H1 (cell line): ENCODE measurements around the gene PRMT5. TPM values are rescaled to one million over a fixed set of nuclear protein-coding genes. Genes with fewer than 3 reads are reported as not detected.

Source experiments
- CTCF ChIA-PET: fragments of 300-600 bp; sonication (Branson Sonifier 250); formaldehyde crosslinking; loops from one replicate; lab custom pipeline; 2021; ENCODE audit not compliant: partially characterized antibody; lab: Charles Lee
- POLR2A ChIA-PET: fragments of 300-600 bp; sonication (Branson Sonifier 250); formaldehyde crosslinking; loops from one replicate; lab custom pipeline; 2021; ENCODE audit warnings: inconsistent platforms; ENCODE audit not compliant: partially characterized antibody; lab: Charles Lee
- DNase-seq, 2 experiments: peaks; one replicate each; pipeline versions ENCODE4 v3.0.0 to v3.0.0-alpha.2; 2010 to 2022; ENCODE audit warnings: low spot score in 2 of 2, low read depth in 1 of 2, mixed read lengths in 1 of 2
- FAIRE-seq: peaks from 2 replicates; lab custom pipeline; 2011; peaks lifted over from hg19 to GRCh38; lab: Jason Lieb, UNC
- H2AFZ ChIP-seq: 2 replicates; pipeline ENCODE4 v1.8.1; 2012; ENCODE audit warnings: low read length, inconsistent platforms
- H2AK5ac ChIP-seq: 2 replicates; pipeline ENCODE4 v1.6.1; 2013; ENCODE audit warnings: low read depth, low read length
- H2BK120ac ChIP-seq: replicated peaks from 2 replicates; pipeline ENCODE3; 2013; ENCODE audit warnings: low read depth, low read length, inconsistent platforms
- H2BK12ac ChIP-seq: 2 replicates; pipeline ENCODE4 v1.6.1; 2013; ENCODE audit warnings: low read depth, low read length
- H2BK15ac ChIP-seq: 2 replicates; pipeline ENCODE4 v1.6.1; 2013; ENCODE audit warnings: low read length
- H2BK20ac ChIP-seq: 2 replicates; pipeline ENCODE4 v1.6.1; 2013; ENCODE audit warnings: low read length
- H2BK5ac ChIP-seq: 2 replicates; pipeline ENCODE4 v1.6.1; 2013; ENCODE audit warnings: low read depth, low read length
- H3K14ac ChIP-seq: 2 replicates; pipeline ENCODE4 v1.6.1; 2013; ENCODE audit warnings: inconsistent platforms; ENCODE audit not compliant: insufficient read length
- H3K18ac ChIP-seq: 2 replicates; pipeline ENCODE4 v1.6.1; 2013; ENCODE audit warnings: low read length; ENCODE audit errors: extremely low read depth
- H3K23ac ChIP-seq: 2 replicates; pipeline ENCODE4 v1.6.1; 2013; ENCODE audit warnings: inconsistent platforms; ENCODE audit not compliant: insufficient read length
- H3K23me2 ChIP-seq: 2 replicates; pipeline ENCODE4 v1.6.1; 2013; ENCODE audit warnings: low read depth, low read length
- H3K27ac ChIP-seq: 2 replicates; pipeline ENCODE4 v1.6.1; 2011; ENCODE audit warnings: low read depth, low read length, inconsistent platforms
- H3K27me3 ChIP-seq, 4 experiments: replicated peaks in 1 of 4; 1 replicate in 1 of 4; 2 replicates in 3 of 4; pipeline versions ENCODE4 v1.6.1 to v1.8.1; 2011 to 2013; ENCODE audit warnings: low read length in 3 of 4, mild to moderate bottlenecking in 3 of 4, inconsistent platforms in 2 of 4, mixed read lengths in 2 of 4, moderate library complexity in 1 of 4; ENCODE audit not compliant: control insufficient read depth in 3 of 4, insufficient read depth in 3 of 4; ENCODE audit errors: extremely low read depth in 1 of 4
- H3K36me3 ChIP-seq, 4 experiments: 2 replicates each; pipeline versions ENCODE4 v1.6.1 to v1.8.1; 2011 to 2013; ENCODE audit warnings: mild to moderate bottlenecking in 4 of 4, low read length in 3 of 4, moderate library complexity in 2 of 4, control low read depth in 1 of 4, inconsistent platforms in 1 of 4; ENCODE audit not compliant: insufficient read depth in 4 of 4, control insufficient read depth in 2 of 4
- H3K4ac ChIP-seq: replicated peaks from 2 replicates; pipeline ENCODE3; 2013; ENCODE audit warnings: low read length, low read depth, mixed read lengths, inconsistent platforms; ENCODE audit not compliant: insufficient read length
- H3K4me1 ChIP-seq, 4 experiments: replicated peaks in 1 of 4; 1 replicate in 1 of 4; 2 replicates in 3 of 4; pipeline versions ENCODE4 v1.6.1 to v1.8.1; 2011 to 2013; ENCODE audit warnings: low read length in 3 of 4, inconsistent platforms in 2 of 4, mixed read lengths in 1 of 4; ENCODE audit not compliant: insufficient read depth in 4 of 4, control insufficient read depth in 3 of 4
- H3K4me2 ChIP-seq, 2 experiments: 2 replicates each; pipeline versions ENCODE4 v1.6.1 to v1.8.1; 2011 to 2013; ENCODE audit warnings: low read depth in 2 of 2, low read length in 2 of 2, control low read depth in 1 of 2, inconsistent platforms in 1 of 2, mild to moderate bottlenecking in 1 of 2; ENCODE audit not compliant: insufficient read depth in 1 of 2
- H3K4me3 ChIP-seq, 4 experiments: fragments of 200-600, 300-600 bp in 1 of 4; sonication (generic), shearing (Covaris generic), sonication (Bioruptor Twin) in 1 of 4; 2 replicates each; pipeline versions ENCODE4 v1.5.1 to v1.8.1; 2011 to 2016; ENCODE audit warnings: low read length in 4 of 4, low read depth in 3 of 4, control low read depth in 2 of 4, inconsistent platforms in 2 of 4, mild to moderate bottlenecking in 2 of 4, mixed read lengths in 1 of 4, moderate library complexity in 1 of 4; ENCODE audit not compliant: insufficient read depth in 2 of 4; ENCODE audit errors: extremely low read depth in 1 of 4
- H3K56ac ChIP-seq: replicated peaks from 2 replicates; pipeline ENCODE3; 2013; ENCODE audit warnings: low read depth, mild to moderate bottlenecking, mixed read lengths, low read length, inconsistent platforms; ENCODE audit not compliant: insufficient read length
- H3K79me1 ChIP-seq: 2 replicates; pipeline ENCODE4 v1.6.1; 2013; ENCODE audit warnings: low read depth, low read length, control low read depth
- H3K79me2 ChIP-seq, 2 experiments: 2 replicates each; pipeline versions ENCODE4 v1.6.1 to v1.8.1; 2012 to 2013; ENCODE audit warnings: low read length in 2 of 2, mild to moderate bottlenecking in 2 of 2, inconsistent platforms in 1 of 2; ENCODE audit not compliant: insufficient read depth in 2 of 2, control insufficient read depth in 1 of 2
- H3K9ac ChIP-seq, 4 experiments: replicated peaks in 1 of 4; 1 replicate in 1 of 4; 2 replicates in 3 of 4; pipeline versions ENCODE4 v1.6.1 to v1.8.1; 2011 to 2013; ENCODE audit warnings: low read depth in 3 of 4, low read length in 3 of 4, control low read depth in 2 of 4, mild to moderate bottlenecking in 2 of 4, moderate library complexity in 2 of 4, inconsistent platforms in 1 of 4; ENCODE audit errors: extremely low read depth in 1 of 4
- H3K9me3 ChIP-seq, 2 experiments: 2 replicates each; pipeline versions ENCODE4 v1.6.1 to v1.8.1; 2012 to 2013; ENCODE audit warnings: mild to moderate bottlenecking in 2 of 2, moderate library complexity in 2 of 2, control low read depth in 1 of 2, inconsistent platforms in 1 of 2, low read depth in 1 of 2, low read length in 1 of 2, mixed read lengths in 1 of 2; ENCODE audit not compliant: insufficient read depth in 2 of 2
- H4K20me1 ChIP-seq, 2 experiments: replicated peaks in 1 of 2; 2 replicates each; pipeline versions ENCODE3 to v1.8.1; 2011 to 2013; ENCODE audit warnings: inconsistent platforms in 2 of 2, low read length in 2 of 2, mild to moderate bottlenecking in 1 of 2; ENCODE audit not compliant: insufficient read depth in 2 of 2, control insufficient read depth in 1 of 2
- H4K5ac ChIP-seq: 2 replicates; pipeline ENCODE4 v1.6.1; 2013; ENCODE audit warnings: low read length, low read depth, mixed read lengths, inconsistent platforms; ENCODE audit not compliant: insufficient read length
- H4K8ac ChIP-seq: 2 replicates; pipeline ENCODE4 v1.8.0; 2013; ENCODE audit warnings: mild to moderate bottlenecking, moderate library complexity, low read length, inconsistent platforms; ENCODE audit not compliant: insufficient read depth; ENCODE audit errors: extremely low read depth
- H4K91ac ChIP-seq: replicated peaks from 2 replicates; pipeline ENCODE3; 2013; ENCODE audit warnings: low read length, mixed read lengths, inconsistent platforms; ENCODE audit not compliant: insufficient read length
- ASH2L ChIP-seq: fragments of 200-600, 300-600 bp; sonication (generic); IDR thresholded peaks from one replicate; pipeline ENCODE4 v1.7.1; 2017; ENCODE audit warnings: low read length
- BACH1 ChIP-seq: IDR thresholded peaks from 2 replicates; pipeline ENCODE4 v1.6.1; 2012; ENCODE audit warnings: low read length, improper control_type of control experiment
- CBX8 ChIP-seq: fragments of 300-800, 300-1000 bp; sonication (generic); IDR thresholded peaks from 2 replicates; pipeline ENCODE4 v1.7.1; 2016; ENCODE audit warnings: low read depth, low read length, borderline replicate concordance
- CEBPB ChIP-seq: IDR thresholded peaks from 2 replicates; pipeline ENCODE4 v1.6.1; 2012; ENCODE audit warnings: low read depth, low read length
- CHD1 ChIP-seq: IDR thresholded peaks from 2 replicates; pipeline ENCODE4 v1.6.1; 2012; ENCODE audit warnings: low read depth, low read length, improper control_type of control experiment
- E2F6 ChIP-seq: IDR thresholded peaks from 2 replicates; pipeline ENCODE4 v1.6.1; 2012; ENCODE audit warnings: inconsistent platforms
- FOSL1 ChIP-seq: IDR thresholded peaks from 2 replicates; pipeline ENCODE4 v1.6.1; 2011; ENCODE audit warnings: mild to moderate bottlenecking, low read depth, low read length, moderate library complexity; ENCODE audit not compliant: insufficient read depth
- JUND ChIP-seq: IDR thresholded peaks from 2 replicates; pipeline ENCODE4 v1.6.1; 2011; ENCODE audit warnings: mild to moderate bottlenecking, improper control_type of control experiment, low read length
- KDM1A ChIP-seq: fragments of 200-600, 300-600 bp; sonication (generic); IDR thresholded peaks from 2 replicates; pipeline ENCODE4 v1.7.1; 2016; ENCODE audit warnings: mild to moderate bottlenecking, low read length, borderline replicate concordance
- PHF8 ChIP-seq: fragments of 200-600 bp; sonication (generic); conservative IDR thresholded peaks from 2 replicates; pipeline ENCODE4 v1.7.1; 2012; ENCODE audit warnings: low read depth, mild to moderate bottlenecking, inconsistent platforms, low read length, moderate library complexity
- RAD21 ChIP-seq, 2 experiments: IDR thresholded peaks in 1 of 2; conservative IDR thresholded peaks in 1 of 2; 2 replicates each; pipeline ENCODE4 v1.6.1; 2011; ENCODE audit warnings: low read depth in 2 of 2, low read length in 2 of 2, improper control_type of control experiment in 1 of 2, inconsistent platforms in 1 of 2, mild to moderate bottlenecking in 1 of 2, moderate library complexity in 1 of 2
- SIRT6 ChIP-seq: IDR thresholded peaks from one replicate; pipeline ENCODE4 v1.7.1; 2012; ENCODE audit warnings: low read length, inconsistent platforms
- SIX5 ChIP-seq: IDR thresholded peaks from 2 replicates; pipeline ENCODE4 v1.6.1; 2011; ENCODE audit warnings: mild to moderate bottlenecking, low read depth, low read length
- WGBS, 2 experiments: shearing (Covaris generic) in 1 of 2; methylation state at CpG; one replicate each; pipeline versions ENCODE4 v1.1.6 to v1.1.7; 2013 to 2015; ENCODE audit warnings: low lambda C conversion rate in 2 of 2, mixed read lengths in 2 of 2, inconsistent platforms in 1 of 2, low coverage in 1 of 2, missing lambda C conversion rate in 1 of 2; ENCODE audit not compliant: insufficient replicate concordance in 2 of 2, insufficient coverage in 1 of 2, insufficient read length in 1 of 2; ENCODE audit errors: extremely low coverage in 1 of 2, missing lambda C conversion rate in 1 of 2; 5-methylcytosine and 5-hydroxymethylcytosine counted together
- polyA plus RNA-seq, 7 experiments: library from polyadenylated mRNA; depleted of rRNA in 3 of 7; stranded (reverse) in 5 of 7; unstranded in 2 of 7; fragments of >200 nt in 5 of 7; fragments of 200-250 nt in 2 of 7; gene quantifications; 1 replicate in 5 of 7; 2 replicates in 1 of 7; 4 replicates in 1 of 7; pipeline versions ENCODE4 v1.2.1 to v1.2.3, GENCODE V29; 2011 to 2013; ENCODE audit warnings: missing spikeins in 2 of 7, mixed read lengths in 2 of 7
- total RNA-seq: library from RNA; stranded (reverse); fragmentation: NEBNext Ultra II Directional; extraction: Animal tissue kit (Norgen Biotek cat#: 25700); gene quantifications from 2 replicates; pipeline ENCODE4 v1.2.1, GENCODE V29; 2021
- TF ChIP-seq, protein P1 (sequence below): IDR thresholded peaks from 2 replicates; pipeline ENCODE4 v1.6.1; 2012; ENCODE audit warnings: inconsistent platforms

PRMT5 gene
- total and polyA plus RNA-seq, 2 of the 8 experiments (the other 6 are each of a cell fraction or from before 2014, with no cell fraction given) = 171 to 402 TPM

DNA sequence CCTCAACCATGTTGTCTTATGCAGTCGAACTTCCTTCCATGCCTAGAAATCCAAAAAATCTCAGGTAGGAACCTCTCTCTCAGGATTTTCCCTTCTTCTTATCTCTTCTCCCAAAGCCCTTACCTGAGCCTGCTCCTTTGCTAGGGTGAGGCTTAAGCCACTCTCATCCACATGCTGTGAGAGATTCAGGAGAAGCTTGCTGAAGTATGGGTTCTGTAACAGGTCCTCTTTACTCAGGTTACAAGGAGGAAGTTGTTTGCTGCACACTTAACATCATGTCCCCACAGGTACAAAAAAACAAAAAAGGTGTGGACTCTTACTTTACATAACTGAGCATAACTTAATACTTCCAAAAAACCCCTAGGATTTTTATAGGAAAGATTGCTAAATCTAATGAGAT is 23.2 kb upstream of the PRMT5 start:
- Histone ChIP-seq H3K56ac (no peak overlapping the region), H2BK5ac (no peak overlapping the region), H3K4me3 (no peak overlapping the region), H3K23me2 (peaks cover 5% of the 10 kb centered on the region), H3K4ac (no peak overlapping the region), H3K79me2 (0 out of 4 replicates have a peak, but pooled peaks cover 0 to 4% of the 10 kb centered on the region in 2 experiments), H3K9ac (no peak overlapping the region), H4K20me1 (no peaks in the 10 kb centered on the region), H3K27me3 (no peaks in the 10 kb centered on the region), H3K9me3 (no peaks in the 10 kb centered on the region), H3K4me2 (no peak overlapping the region), H2BK15ac (no peak overlapping the region), H3K36me3 (peaks cover 2 to 36% (median 9%) of the 10 kb centered on the region in 4 experiments; a peak in 6 of 8 replicates), H2BK120ac (no peak overlapping the region), H3K18ac (no peak overlapping the region), H2AFZ (no peak overlapping the region), H4K5ac (no peak overlapping the region), H3K27ac (no peak overlapping the region), H3K79me1 (no peaks in the 10 kb centered on the region), H3K23ac (no peak overlapping the region), H3K4me1 (peaks cover 2 to 4% (median 2%) of the 10 kb centered on the region in 4 experiments; a peak in 5 of 7 replicates)
- FAIRE-seq = no peak
- no peak for DNase-seq
- ChIA-PET CTCF (interaction anchor here (0.5 to 5.4 kb wide), 6 partner anchors 11 to 50 kb away, joined by 3 to 43 read pairs (median 3); no protein-coding TSS in a partner anchor), POLR2A (interaction anchor here (1.2 kb wide), 1 partner anchor 29 kb away, joined by 6 read pairs; no protein-coding TSS in a partner anchor)
- WGBS, 2 experiments = 94% methylated on average over 1 of the region's 1 CpG; no CpG with 5 or more reads in 1 of the 2 experiments
- no peak for TF ChIP-seq CBX8
- TF ChIP-seq KDM1A = no peak
- TF ChIP-seq ASH2L = no peak
- TF ChIP-seq E2F6 = no peak
- TF ChIP-seq BACH1 = no peak
- no peak for TF ChIP-seq SIX5
- TF ChIP-seq CEBPB = no peak
- no peak for TF ChIP-seq CHD1
- TF ChIP-seq RAD21 (IDR thresholded peaks at IDR 0.05 in 1 of 2, conservative IDR thresholded peaks at IDR 0.05 in 1 of 2; ENCODE audit: low read depth in 2 of 2, low read length in 2 of 2) = no peak
- no peak for TF ChIP-seq JUND
- TF ChIP-seq, protein P1, sequence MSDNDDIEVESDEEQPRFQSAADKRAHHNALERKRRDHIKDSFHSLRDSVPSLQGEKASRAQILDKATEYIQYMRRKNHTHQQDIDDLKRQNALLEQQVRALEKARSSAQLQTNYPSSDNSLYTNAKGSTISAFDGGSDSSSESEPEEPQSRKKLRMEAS = no peak
- no peak for TF ChIP-seq FOSL1
- TF ChIP-seq SIRT6 = no peak
- no peak for TF ChIP-seq PHF8
- TF ChIP-seq, all 59 proteins: peak for 0
- Histone ChIP-seq H2BK20ac (no peak overlapping the region), H3K14ac (no peak overlapping the region), H2BK12ac (no peak overlapping the region), H4K91ac (no peak overlapping the region), H4K8ac (no peak overlapping the region), H2AK5ac (no peak overlapping the region)
